IMR-90 (cell line): ENCODE results near the gene BYSL.

Experiments
- BHLHE40 ChIP-seq: fragments of 150-350 bp; IDR thresholded peaks from 2 replicates; pipeline ENCODE4 v1.6.1; 2016; ENCODE audit warnings: mild to moderate bottlenecking, low read depth, low read length
- CEBPB ChIP-seq: IDR thresholded peaks from 2 replicates; pipeline ENCODE4 v1.6.1; 2012; ENCODE audit warnings: low read depth, low read length, improper control_type of control experiment
- CHD1 ChIP-seq: IDR thresholded peaks from 2 replicates; pipeline ENCODE4 v1.6.1; 2012; ENCODE audit warnings: low read depth, low read length, improper control_type of control experiment
- FOS ChIP-seq: fragments of 150-350 bp; IDR thresholded peaks from 2 replicates; pipeline ENCODE4 v1.6.1; 2016; ENCODE audit warnings: low read depth, low read length
- MAFK ChIP-seq: IDR thresholded peaks from 2 replicates; pipeline ENCODE4 v1.6.1; 2012; ENCODE audit warnings: low read depth, low read length, improper control_type of control experiment
- MAZ ChIP-seq: IDR thresholded peaks from 2 replicates; pipeline ENCODE4 v1.6.1; 2012; ENCODE audit warnings: low read depth, mild to moderate bottlenecking, low read length, improper control_type of control experiment, moderate library complexity, borderline replicate concordance
- MXI1 ChIP-seq: IDR thresholded peaks from 2 replicates; pipeline ENCODE4 v1.6.1; 2012; ENCODE audit warnings: low read depth, mild to moderate bottlenecking, low read length, moderate library complexity, borderline replicate concordance
- POLR2A ChIP-seq: IDR thresholded peaks from 2 replicates; pipeline ENCODE4 v1.6.1; 2012; ENCODE audit warnings: mild to moderate bottlenecking, low read depth, low read length
- RAD21 ChIP-seq: IDR thresholded peaks from 2 replicates; pipeline ENCODE4 v1.6.1; 2012; ENCODE audit warnings: low read length, improper control_type of control experiment
- RCOR1 ChIP-seq: IDR thresholded peaks from 2 replicates; pipeline ENCODE4 v1.6.1; 2012; ENCODE audit warnings: mild to moderate bottlenecking, low read length, improper control_type of control experiment; ENCODE audit not compliant: insufficient replicate concordance
- SMC3 ChIP-seq: fragments of 150-350 bp; IDR thresholded peaks from 2 replicates; pipeline ENCODE4 v1.6.1; 2016; ENCODE audit warnings: low read depth, mild to moderate bottlenecking, antibody characterized with exemption, low read length, moderate library complexity
- TF ChIP-seq, protein P1 (sequence below): conservative IDR thresholded peaks from 2 replicates; pipeline ENCODE4 v1.5.1; 2012; ENCODE audit warnings: mild to moderate bottlenecking, low read depth, low read length, improper control_type of control experiment
- TF ChIP-seq, protein P2 (sequence below): fragments of 150-350 bp; IDR thresholded peaks from 2 replicates; pipeline ENCODE4 v1.6.1; 2016; ENCODE audit warnings: low read depth, mild to moderate bottlenecking, low read length, moderate library complexity, borderline replicate concordance
- TF ChIP-seq, protein P3 (sequence below): fragments of 150-350 bp; IDR thresholded peaks from 2 replicates; pipeline ENCODE4 v1.6.1; 2017; ENCODE audit warnings: mild to moderate bottlenecking, antibody characterized with exemption, low read length, low read depth

DNA sequence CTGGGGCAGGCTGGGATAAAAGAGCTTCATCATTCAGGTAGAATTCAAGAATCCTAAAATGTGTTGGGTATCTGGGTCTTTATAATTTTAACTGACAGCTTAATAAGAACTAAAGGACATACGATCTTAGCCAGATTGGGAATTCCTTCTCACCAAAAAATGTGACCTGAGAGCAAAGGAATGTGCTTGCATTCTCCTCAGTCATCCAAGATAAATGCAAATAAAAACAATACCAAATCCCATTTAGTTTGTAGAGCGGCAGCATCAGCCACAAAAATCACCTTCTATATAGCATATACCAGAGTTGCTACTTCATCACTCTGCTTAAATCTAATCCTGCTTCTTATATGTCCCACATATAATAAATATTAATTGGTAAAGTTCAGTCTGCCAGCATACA, 43.1 kb upstream of the BYSL start:
- TF ChIP-seq MAFK (no peak), MXI1 (no peak), POLR2A (no peak), MAZ (no peak), RAD21 (no peak), SMC3 (no peak), BHLHE40 (no peak), RCOR1 (no peak), CEBPB (no peak), FOS (no peak), CHD1 (no peak)
- TF ChIP-seq, protein P1, sequence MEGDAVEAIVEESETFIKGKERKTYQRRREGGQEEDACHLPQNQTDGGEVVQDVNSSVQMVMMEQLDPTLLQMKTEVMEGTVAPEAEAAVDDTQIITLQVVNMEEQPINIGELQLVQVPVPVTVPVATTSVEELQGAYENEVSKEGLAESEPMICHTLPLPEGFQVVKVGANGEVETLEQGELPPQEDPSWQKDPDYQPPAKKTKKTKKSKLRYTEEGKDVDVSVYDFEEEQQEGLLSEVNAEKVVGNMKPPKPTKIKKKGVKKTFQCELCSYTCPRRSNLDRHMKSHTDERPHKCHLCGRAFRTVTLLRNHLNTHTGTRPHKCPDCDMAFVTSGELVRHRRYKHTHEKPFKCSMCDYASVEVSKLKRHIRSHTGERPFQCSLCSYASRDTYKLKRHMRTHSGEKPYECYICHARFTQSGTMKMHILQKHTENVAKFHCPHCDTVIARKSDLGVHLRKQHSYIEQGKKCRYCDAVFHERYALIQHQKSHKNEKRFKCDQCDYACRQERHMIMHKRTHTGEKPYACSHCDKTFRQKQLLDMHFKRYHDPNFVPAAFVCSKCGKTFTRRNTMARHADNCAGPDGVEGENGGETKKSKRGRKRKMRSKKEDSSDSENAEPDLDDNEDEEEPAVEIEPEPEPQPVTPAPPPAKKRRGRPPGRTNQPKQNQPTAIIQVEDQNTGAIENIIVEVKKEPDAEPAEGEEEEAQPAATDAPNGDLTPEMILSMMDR: no peak
- TF ChIP-seq, protein P2, sequence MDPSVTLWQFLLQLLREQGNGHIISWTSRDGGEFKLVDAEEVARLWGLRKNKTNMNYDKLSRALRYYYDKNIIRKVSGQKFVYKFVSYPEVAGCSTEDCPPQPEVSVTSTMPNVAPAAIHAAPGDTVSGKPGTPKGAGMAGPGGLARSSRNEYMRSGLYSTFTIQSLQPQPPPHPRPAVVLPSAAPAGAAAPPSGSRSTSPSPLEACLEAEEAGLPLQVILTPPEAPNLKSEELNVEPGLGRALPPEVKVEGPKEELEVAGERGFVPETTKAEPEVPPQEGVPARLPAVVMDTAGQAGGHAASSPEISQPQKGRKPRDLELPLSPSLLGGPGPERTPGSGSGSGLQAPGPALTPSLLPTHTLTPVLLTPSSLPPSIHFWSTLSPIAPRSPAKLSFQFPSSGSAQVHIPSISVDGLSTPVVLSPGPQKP: no peak
- TF ChIP-seq, protein P3, sequence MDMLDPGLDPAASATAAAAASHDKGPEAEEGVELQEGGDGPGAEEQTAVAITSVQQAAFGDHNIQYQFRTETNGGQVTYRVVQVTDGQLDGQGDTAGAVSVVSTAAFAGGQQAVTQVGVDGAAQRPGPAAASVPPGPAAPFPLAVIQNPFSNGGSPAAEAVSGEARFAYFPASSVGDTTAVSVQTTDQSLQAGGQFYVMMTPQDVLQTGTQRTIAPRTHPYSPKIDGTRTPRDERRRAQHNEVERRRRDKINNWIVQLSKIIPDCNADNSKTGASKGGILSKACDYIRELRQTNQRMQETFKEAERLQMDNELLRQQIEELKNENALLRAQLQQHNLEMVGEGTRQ: no peak
